WTC11 (cell line): ENCODE measurements around the gene VAMP4. TPM values are rescaled to one million over a fixed set of nuclear protein-coding genes. Genes with fewer than 3 reads are reported as not detected.
A peak's percentile ranks its signal among the peaks of the same experiment; 100 is the strongest.

ENCODE experiments used
- ATAC-seq: fragments of 200-7000 bp; cut with Tn5 transposase; 2 replicates; pipeline ENCODE4 v1.10.0; 2021; ENCODE audit warnings: mild to moderate bottlenecking, moderate library complexity
- CTCF ChIA-PET: fragments of 300-600 bp; sonication (Branson Sonifier 250); formaldehyde crosslinking; loops from one replicate; lab custom pipeline; 2021; ENCODE audit warnings: antibody characterized with exemption; lab: Charles Lee
- POLR2A ChIA-PET: fragments of 350-600 bp; sonication (Branson Sonifier 250); formaldehyde crosslinking; loops from one replicate; lab custom pipeline; 2021; ENCODE audit warnings: antibody characterized with exemption; lab: Charles Lee
- DNase-seq: peaks from one replicate; pipeline ENCODE4 v3.0.0; 2021; ENCODE audit warnings: low spot score
- H3K27ac Mint-ChIP-seq: 2 replicates; pipeline ENCODE4 v1.8.0; 2021; ENCODE audit warnings: mixed read lengths
- H3K27me3 Mint-ChIP-seq: 2 replicates; pipeline ENCODE4 v1.8.0; 2021; ENCODE audit warnings: low read depth, mild to moderate bottlenecking, moderate library complexity, mixed read lengths
- H3K36me3 Mint-ChIP-seq: 2 replicates; pipeline ENCODE4 v1.8.0; 2021; ENCODE audit warnings: mixed read lengths
- H3K4me1 Mint-ChIP-seq: 2 replicates; pipeline ENCODE4 v1.8.0; 2022; ENCODE audit warnings: mixed read lengths
- H3K4me3 Mint-ChIP-seq: 2 replicates; pipeline ENCODE4 v1.8.0; 2021; ENCODE audit warnings: mild to moderate bottlenecking, moderate library complexity, mixed read lengths
- H3K9me3 Mint-ChIP-seq: 2 replicates; pipeline ENCODE4 v1.8.0; 2021; ENCODE audit warnings: mixed read lengths
- AR ChIP-seq: fragments of 250-450 bp; sonication (Bioruptor Pico); IDR thresholded peaks from 2 replicates; pipeline ENCODE4 v1.9.0; 2021; ENCODE audit warnings: mild to moderate bottlenecking
- ATF6 ChIP-seq: sonication (generic); formaldehyde crosslinking; IDR thresholded peaks from 2 replicates; pipeline ENCODE4 v1.8.1; 2023; ENCODE audit warnings: mild to moderate bottlenecking, missing genetic modification reagents
- CDX4 ChIP-seq: fragments of 250-450 bp; sonication (Bioruptor Pico); IDR thresholded peaks from 2 replicates; pipeline ENCODE4 v1.9.0; 2021; ENCODE audit warnings: moderate library complexity, mild to moderate bottlenecking, inconsistent platforms, borderline replicate concordance
- E2F5 ChIP-seq: sonication (generic); formaldehyde crosslinking; IDR thresholded peaks from 2 replicates; pipeline ENCODE4 v1.8.1; 2022; ENCODE audit warnings: mild to moderate bottlenecking, moderate library complexity, missing genetic modification reagents
- EMX1 ChIP-seq: fragments of 250-450 bp; sonication (Bioruptor Pico); IDR thresholded peaks from 2 replicates; pipeline ENCODE4 v1.8.0; 2021; ENCODE audit warnings: mild to moderate bottlenecking
- IRF2 ChIP-seq: sonication (generic); formaldehyde crosslinking; IDR thresholded peaks from 2 replicates; pipeline ENCODE4 v1.8.0; 2022; ENCODE audit warnings: low read depth, missing genetic modification reagents, borderline replicate concordance
- KAT7 ChIP-seq: sonication (generic); formaldehyde crosslinking; IDR thresholded peaks from 2 replicates; pipeline ENCODE4 v1.8.1; 2023; ENCODE audit warnings: missing genetic modification reagents, mild to moderate bottlenecking, borderline replicate concordance
- NFATC4 ChIP-seq: fragments of 250-450 bp; sonication (Bioruptor Pico); IDR thresholded peaks from 2 replicates; pipeline ENCODE4 v1.9.0; 2021; ENCODE audit warnings: mild to moderate bottlenecking
- NFE2L1 ChIP-seq: sonication (generic); formaldehyde crosslinking; IDR thresholded peaks from 2 replicates; pipeline ENCODE4 v1.8.1; 2023; ENCODE audit warnings: missing genetic modification reagents
- PRDM15 ChIP-seq: sonication (generic); formaldehyde crosslinking; IDR thresholded peaks from 2 replicates; pipeline ENCODE4 v1.8.0; 2022; ENCODE audit warnings: missing genetic modification reagents
- TEAD4 ChIP-seq: sonication (generic); formaldehyde crosslinking; IDR thresholded peaks from 2 replicates; pipeline ENCODE4 v1.8.0; 2022; ENCODE audit warnings: mild to moderate bottlenecking, missing genetic modification reagents
- ZBTB21 ChIP-seq: sonication (generic); formaldehyde crosslinking; IDR thresholded peaks from 2 replicates; pipeline ENCODE4 v1.8.1; 2023; ENCODE audit warnings: mild to moderate bottlenecking, missing genetic modification reagents, borderline replicate concordance
- ZNF138 ChIP-seq: sonication (generic); formaldehyde crosslinking; conservative IDR thresholded peaks from 2 replicates; pipeline ENCODE4 v1.8.1; 2022; ENCODE audit warnings: mild to moderate bottlenecking, moderate library complexity, missing genetic modification reagents
- ZNF263 ChIP-seq: sonication (generic); formaldehyde crosslinking; IDR thresholded peaks from 2 replicates; pipeline ENCODE4 v1.8.1; 2022; ENCODE audit warnings: low read depth, mild to moderate bottlenecking, moderate library complexity, missing genetic modification reagents
- ZNF317 ChIP-seq: sonication (generic); formaldehyde crosslinking; IDR thresholded peaks from 2 replicates; pipeline ENCODE4 v1.8.1; 2023; ENCODE audit warnings: low read depth, mild to moderate bottlenecking, moderate library complexity, missing genetic modification reagents, borderline replicate concordance
- ZNF396 ChIP-seq: fragments of 250-450 bp; sonication (Bioruptor Pico); IDR thresholded peaks from 2 replicates; pipeline ENCODE4 v1.8.0; 2021; ENCODE audit warnings: mild to moderate bottlenecking, moderate library complexity, borderline replicate concordance
- ZNF425 ChIP-seq: fragments of 250-450 bp; sonication (Bioruptor Pico); conservative IDR thresholded peaks from 2 replicates; pipeline ENCODE4 v1.9.0; 2021; ENCODE audit warnings: mild to moderate bottlenecking
- total RNA-seq: library from RNA; stranded (reverse); gene quantifications from 3 replicates; pipeline ENCODE4 v1.2.3, GENCODE V29; 2021
- TF ChIP-seq, protein P1 (sequence below): sonication (generic); formaldehyde crosslinking; IDR thresholded peaks from 2 replicates; pipeline ENCODE4 v1.8.1; 2023; ENCODE audit warnings: mild to moderate bottlenecking, moderate library complexity, missing genetic modification reagents

VAMP4 gene
- total RNA-seq, 1 experiment from 2014 or later, result 11.4 TPM

- TF ChIP-seq AR (CRISPR knock-in tag) (no peak), ZNF396 (CRISPR knock-in tag) (no peak), KAT7 (CRISPR knock-in tag) (no peak)
Measured at GRCh38 chr1:171751221-171751620, 9.4 kb upstream of the VAMP4 start (continued).

DNA sequence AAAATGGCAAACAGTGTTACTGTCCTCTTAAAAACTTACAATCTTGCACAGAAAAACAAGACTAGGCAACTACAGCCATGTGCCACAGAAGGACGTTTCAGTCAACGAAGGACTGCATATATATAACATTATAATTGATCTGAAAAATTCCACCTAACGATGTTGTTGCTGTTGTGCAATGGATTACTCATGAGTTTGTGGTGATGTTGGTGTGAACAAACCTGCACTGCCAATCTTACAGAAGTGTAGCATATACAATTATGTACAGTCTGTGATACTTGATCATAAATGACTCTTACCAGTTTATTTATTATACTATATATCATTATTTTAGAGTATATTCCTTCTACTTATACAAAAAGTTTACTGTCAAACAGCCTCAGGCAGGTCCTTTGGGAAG, 6.8 kb upstream of the VAMP4 start:
- POLR2A ChIA-PET, result interaction anchor here (0.7 kb wide), 1 partner anchor 33 kb away, joined by 4 read pairs; the partner anchor contains the start of gene METTL13
- Mint-ChIP-seq H3K36me3 (no peaks in the 10 kb centered on the region), H3K9me3 (no peaks in the 10 kb centered on the region), H3K4me1 (peaks cover 11% of the 10 kb centered on the region), H3K4me3 (no peak overlapping the region), H3K27ac (no peak overlapping the region), H3K27me3 (no peaks in the 10 kb centered on the region; the same call in 1 of the 2 replicates)
- TF ChIP-seq, protein P1, sequence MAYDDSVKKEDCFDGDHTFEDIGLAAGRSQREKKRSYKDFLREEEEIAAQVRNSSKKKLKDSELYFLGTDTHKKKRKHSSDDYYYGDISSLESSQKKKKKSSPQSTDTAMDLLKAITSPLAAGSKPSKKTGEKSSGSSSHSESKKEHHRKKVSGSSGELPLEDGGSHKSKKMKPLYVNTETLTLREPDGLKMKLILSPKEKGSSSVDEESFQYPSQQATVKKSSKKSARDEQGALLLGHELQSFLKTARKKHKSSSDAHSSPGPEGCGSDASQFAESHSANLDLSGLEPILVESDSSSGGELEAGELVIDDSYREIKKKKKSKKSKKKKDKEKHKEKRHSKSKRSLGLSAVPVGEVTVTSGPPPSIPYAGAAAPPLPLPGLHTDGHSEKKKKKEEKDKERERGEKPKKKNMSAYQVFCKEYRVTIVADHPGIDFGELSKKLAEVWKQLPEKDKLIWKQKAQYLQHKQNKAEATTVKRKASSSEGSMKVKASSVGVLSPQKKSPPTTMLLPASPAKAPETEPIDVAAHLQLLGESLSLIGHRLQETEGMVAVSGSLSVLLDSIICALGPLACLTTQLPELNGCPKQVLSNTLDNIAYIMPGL (CRISPR knock-in tag), result no peak
- TF ChIP-seq TEAD4 (no peak), CDX4 (CRISPR knock-in tag) (no peak), ZNF317 (CRISPR knock-in tag) (no peak), PRDM15 (CRISPR knock-in tag) (no peak), ZNF263 (no peak)
- CTCF ChIA-PET, result no interaction called here
- DNase-seq (no peak), ATAC-seq (no peak)

DNA sequence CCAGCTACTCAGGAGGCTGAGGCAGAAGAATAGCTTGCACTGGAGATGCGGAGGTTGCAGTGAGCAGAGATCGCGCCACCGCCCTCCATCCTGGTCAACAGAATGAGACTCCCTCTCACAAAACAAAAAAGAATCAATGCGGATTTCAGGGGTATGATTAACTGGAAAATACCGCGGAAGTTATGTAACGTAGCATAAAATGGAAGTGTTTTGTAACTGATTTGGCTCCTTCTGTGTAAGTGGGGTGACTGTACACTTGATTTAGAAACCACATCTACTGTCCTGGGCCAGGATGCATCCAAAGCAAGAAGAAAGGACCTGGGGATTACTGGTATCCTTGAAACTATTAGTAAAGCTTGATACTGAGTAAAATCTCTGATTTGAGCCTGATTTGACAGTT, 3.1 kb upstream of the VAMP4 start:
- Mint-ChIP-seq H3K9me3 (no peaks in the 10 kb centered on the region), H3K4me3 (no peak overlapping the region), H3K4me1 (peaks cover 30% of the 10 kb centered on the region), H3K27ac (0 out of 2 replicates have a peak overlapping the region, but pooled peaks have one; percentile 23), H3K36me3 (no peaks in the 10 kb centered on the region), H3K27me3 (no peaks in the 10 kb centered on the region; the same call in 1 of the 2 replicates)
- CTCF ChIA-PET, result no interaction called here
- ATAC-seq, result no peak
- DNase-seq, result no peak
- POLR2A ChIA-PET, result no interaction called here
- no peak for TF ChIP-seq TEAD4
- no peak for TF ChIP-seq EMX1 (CRISPR knock-in tag)
- TF ChIP-seq NFATC4 (CRISPR knock-in tag), result no peak
- no peak for TF ChIP-seq ZNF396 (CRISPR knock-in tag)
- no peak for TF ChIP-seq E2F5 (CRISPR knock-in tag)
- TF ChIP-seq ATF6 (CRISPR knock-in tag), result no peak
- TF ChIP-seq ZNF425 (CRISPR knock-in tag), result no peak
- TF ChIP-seq ZNF138 (CRISPR knock-in tag), result no peak
- no peak for TF ChIP-seq ZBTB21
- no peak for TF ChIP-seq IRF2 (CRISPR knock-in tag)
- TF ChIP-seq KAT7 (CRISPR knock-in tag), result no peak
- no peak for TF ChIP-seq NFE2L1
